Smooth muscle cell (in vitro differentiated cells): ENCODE results near the gene AGAP1. TPM values are rescaled to one million over a fixed set of nuclear protein-coding genes. Genes with fewer than 3 reads are reported as not detected.

Experiments used
- DNase-seq: peaks from one replicate; lab custom pipeline; 2025; ENCODE audit not compliant: unreplicated experiment; lab: John Stamatoyannopoulos, UW
- H2AFZ ChIP-seq: fragments of 200-600 bp; sonication (generic); 2 replicates; pipeline ENCODE4 v1.6.0; 2016; ENCODE audit warnings: antibody characterized with exemption, low read depth, mild to moderate bottlenecking
- H3F3A ChIP-seq: fragments of 200-600 bp; sonication (generic); 2 replicates; pipeline ENCODE4 v1.6.0; 2017; ENCODE audit warnings: antibody characterized with exemption, low read depth
- H3K27ac ChIP-seq: fragments of 200-600 bp; sonication (generic); 2 replicates; pipeline ENCODE4 v1.5.1; 2016; ENCODE audit warnings: low read depth, mild to moderate bottlenecking
- H3K27me3 ChIP-seq: fragments of 200-600 bp; sonication (generic); 2 replicates; pipeline ENCODE4 v1.6.1; 2016; ENCODE audit warnings: low read depth, mild to moderate bottlenecking
- H3K36me3 ChIP-seq: fragments of 200-600 bp; sonication (generic); 2 replicates; pipeline ENCODE4 v1.5.1; 2016; ENCODE audit warnings: low read depth
- H3K4me1 ChIP-seq: fragments of 200-600 bp; sonication (generic); 2 replicates; pipeline ENCODE4 v1.5.1; 2016; ENCODE audit warnings: low read depth
- H3K4me2 ChIP-seq: fragments of 200-600 bp; sonication (generic); 2 replicates; pipeline ENCODE4 v1.6.0; 2016; ENCODE audit warnings: mild to moderate bottlenecking
- H3K4me3 ChIP-seq: fragments of 200-600 bp; sonication (generic); 2 replicates; pipeline ENCODE4 v1.5.1; 2016; ENCODE audit warnings: mild to moderate bottlenecking
- H3K79me2 ChIP-seq: fragments of 200-600 bp; sonication (generic); 2 replicates; pipeline ENCODE4 v1.6.0; 2016; ENCODE audit warnings: low read depth, mild to moderate bottlenecking
- H3K9ac ChIP-seq: fragments of 200-600 bp; sonication (generic); 2 replicates; pipeline ENCODE4 v1.6.0; 2016; ENCODE audit warnings: low read depth
- H3K9me3 ChIP-seq: fragments of 200-600 bp; sonication (generic); replicated peaks from 2 replicates; pipeline ENCODE4 v1.5.1; 2016; ENCODE audit warnings: low read depth
- H4K20me1 ChIP-seq: fragments of 200-600 bp; sonication (generic); 2 replicates; pipeline ENCODE4 v1.6.0; 2016; ENCODE audit warnings: low read depth
- CTCF ChIP-seq: fragments of 200-600 bp; sonication (generic); IDR thresholded peaks from 2 replicates; pipeline ENCODE4 v1.5.1; 2017; ENCODE audit warnings: borderline replicate concordance, mild to moderate bottlenecking, antibody characterized with exemption; ENCODE audit not compliant: insufficient read depth, poor library complexity, severe bottlenecking
- whole genome bisulfite sequencing: methylation state at CpG from one replicate; pipeline ENCODE4 v1.1.7; 2016; ENCODE audit warnings: low lambda C conversion rate; 5-methylcytosine and 5-hydroxymethylcytosine counted together
- polyA plus RNA-seq: library from polyadenylated mRNA; unstranded; fragments of >200 nt; fragmentation: Nextera tagmentation; extraction: Ambion mirVana; gene quantifications from 2 replicates; pipeline ENCODE4 v1.2.1, GENCODE V29; 2016
- total RNA-seq: library from RNA; depleted of rRNA; stranded (reverse); fragments of >200 nt; gene quantifications from 2 replicates; pipeline ENCODE4 v1.2.3, GENCODE V29; 2014

Gene AGAP1
- total and polyA plus RNA-seq, 2 experiments from 2014 or later, result 3.9 to 9.8 TPM

GRCh38 chr2:236171680-236172254 lies 677.9 kb downstream of the AGAP1 start:
- peak overlapping the region; percentile 46 for H3K4me2 ChIP-seq
- no peaks in the 10 kb centered on the region for H3K36me3 ChIP-seq
- H4K20me1 ChIP-seq, result no peaks in the 10 kb centered on the region
- no peak overlapping the region for H3K9ac ChIP-seq
- no peak overlapping the region for H3K4me3 ChIP-seq
- DNase-seq, result no peak
- WGBS, result 6% methylated on average over 16 of the region's 16 CpGs
- H2AFZ ChIP-seq, result no peak overlapping the region
- H3K4me1 ChIP-seq, result peaks cover 45% of the 10 kb centered on the region
- H3K79me2 ChIP-seq, result no peaks in the 10 kb centered on the region
- no peak for TF ChIP-seq CTCF
- H3F3A ChIP-seq, result peaks cover 12% of the 10 kb centered on the region
- no peaks in the 10 kb centered on the region for H3K9me3 ChIP-seq
- peaks cover 84% of the 10 kb centered on the region for H3K27me3 ChIP-seq
- no peak overlapping the region for H3K27ac ChIP-seq

GRCh38 chr2:236172255-236173035 lies 678.6 kb downstream of the AGAP1 start:
- peaks cover 77% of the 10 kb centered on the region for H3K27me3 ChIP-seq
- H2AFZ ChIP-seq, result no peak overlapping the region
- no peak overlapping the region for H3K27ac ChIP-seq
- H3K9me3 ChIP-seq, result no peaks in the 10 kb centered on the region
- 3% methylated on average over 44 of the region's 46 CpGs for WGBS
- peaks cover 12% of the 10 kb centered on the region for H3F3A ChIP-seq
- peaks cover 39% of the 10 kb centered on the region for H3K4me1 ChIP-seq
- TF ChIP-seq CTCF, result no peak
- H3K36me3 ChIP-seq, result no peaks in the 10 kb centered on the region
- no peak for DNase-seq
- H3K4me3 ChIP-seq, result no peak overlapping the region
- no peak overlapping the region for H3K9ac ChIP-seq
- H3K4me2 ChIP-seq, result peak overlapping the region; percentile 29
- no peaks in the 10 kb centered on the region for H3K79me2 ChIP-seq
- H4K20me1 ChIP-seq, result no peaks in the 10 kb centered on the region

GRCh38 chr2:236173036-236173728 lies 679.3 kb downstream of the AGAP1 start:
- Histone ChIP-seq H3K4me3 (no peak overlapping the region), H3K27ac (no peak overlapping the region), H3F3A (peaks cover 12% of the 10 kb centered on the region), H4K20me1 (no peaks in the 10 kb centered on the region), H3K27me3 (peaks cover 70% of the 10 kb centered on the region), H2AFZ (no peak overlapping the region), H3K9ac (no peak overlapping the region), H3K36me3 (no peaks in the 10 kb centered on the region), H3K4me1 (peaks cover 39% of the 10 kb centered on the region), H3K9me3 (no peaks in the 10 kb centered on the region), H3K4me2 (no peak overlapping the region), H3K79me2 (no peaks in the 10 kb centered on the region)
- no peak for TF ChIP-seq CTCF
- 3% methylated on average over 47 of the region's 62 CpGs for WGBS
- no peak for DNase-seq
